Lower leg skin (tissue), 4 donors: ENCODE measurements around the gene SLC22A16. TPM values are rescaled to one million over a fixed set of nuclear protein-coding genes. Genes with fewer than 3 reads are reported as not detected.

Source experiments
- DNase-seq, 2 donors: peaks; one replicate each; pipeline ENCODE4 v3.0.0-alpha.2; 2019; ENCODE audit warnings: low spot score in 2 of 2
- H3K4me3 ChIP-seq: fragments of 200-600 bp; sonication (generic); 2 replicates; pipeline ENCODE4 v1.5.1; 2017; ENCODE audit warnings: mild to moderate bottlenecking, low read depth; ENCODE audit not compliant: poor library complexity, severe bottlenecking
- CTCF ChIP-seq, 3 donors: fragments of 450-650 bp; IDR thresholded peaks; one replicate each; pipeline ENCODE4 v1.5.1; 2016; ENCODE audit warnings: antibody characterized with exemption in 3 of 3, mild to moderate bottlenecking in 3 of 3, moderate library complexity in 2 of 3
- POLR2A ChIP-seq, 2 donors: fragments of 450-650 bp; IDR thresholded peaks; one replicate each; pipeline ENCODE4 v1.6.1; 2016 to 2017; ENCODE audit warnings: antibody characterized with exemption in 2 of 2, mild to moderate bottlenecking in 1 of 2, moderate library complexity in 1 of 2
- WGBS, 2 donors: methylation state at CpG; one replicate each; pipeline ENCODE4 v1.1.5; 2018; 5-methylcytosine and 5-hydroxymethylcytosine counted together
- intact Hi-C: fragments of 100-400 bp; cut with DNase I; formaldehyde crosslinking; loops from one replicate; pipeline ENCODE4 v1.15.0; 2023; ENCODE audit warnings: low total_unique reads
- total RNA-seq, 4 donors: library from RNA; depleted of rRNA; stranded (reverse); fragments of >200 nt; gene quantifications; one replicate each; pipeline ENCODE4 v1.1.0, GENCODE V29; 2016

Gene SLC22A16
- total RNA-seq, 4 donors from 2014 or later, result 0.17 TPM; not detected in 3

GRCh38 chr6:110409794-110410193 lies 66.6 kb downstream of the SLC22A16 start:
- TF ChIP-seq CTCF (IDR thresholded peaks at IDR 0.05) (no peak), POLR2A (IDR thresholded peaks at IDR 0.05) (no peak)
- intact Hi-C loops, result no loop called here
- no peak overlapping the region for H3K4me3 ChIP-seq
- no peak for DNase-seq

GRCh38 chr6:110408901-110409300 lies 67.5 kb downstream of the SLC22A16 start:
- intact Hi-C loops, result no loop called here
- DNase-seq, result no peak
- 66 to 72% methylated on average over 6 of the region's 6 CpGs for WGBS, 2 donors
- H3K4me3 ChIP-seq, result no peak overlapping the region
- TF ChIP-seq CTCF (IDR thresholded peaks at IDR 0.05) (no peak), POLR2A (IDR thresholded peaks at IDR 0.05) (no peak)

GRCh38 chr6:110404607-110405006 lies 71.8 kb downstream of the SLC22A16 start:
- intact Hi-C loops, result no loop called here
- H3K4me3 ChIP-seq, result no peak overlapping the region
- 55 to 71% methylated on average over 8 of the region's 8 CpGs for WGBS, 2 donors
- DNase-seq, result no peak
- TF ChIP-seq CTCF (IDR thresholded peaks at IDR 0.05) (no peak), POLR2A (IDR thresholded peaks at IDR 0.05) (no peak)

- no peak overlapping the region for H3K4me3 ChIP-seq
- TF ChIP-seq POLR2A (IDR thresholded peaks at IDR 0.05) (no peak), CTCF (IDR thresholded peaks at IDR 0.05) (no peak)
- WGBS, 2 donors, result 87 to 88% methylated on average over 4 of the region's 4 CpGs
- no peak for DNase-seq
- intact Hi-C loops, result no loop called here
These were observed 74.7 kb downstream of the SLC22A16 start for GRCh38 chr6:110401585-110402176.

GRCh38 chr6:110400208-110400607 lies 76.2 kb downstream of the SLC22A16 start:
- 76 to 90% methylated on average over 17 to 18 of the region's 18 CpGs for WGBS, 2 donors
- DNase-seq, result no peak
- intact Hi-C loops, result no loop called here
- H3K4me3 ChIP-seq, result no peak overlapping the region
- TF ChIP-seq POLR2A (IDR thresholded peaks at IDR 0.05) (no peak), CTCF (IDR thresholded peaks at IDR 0.05) (no peak)
